Liver (tissue), 3 donors: ENCODE measurements around the gene INPP5E.

Experiments
- CTCF ChIP-seq: fragments of 150-350 bp; IDR thresholded peaks from 2 replicates; pipeline ENCODE4 v1.5.1; 2017; ENCODE audit warnings: improper control_type of control experiment, low read depth, low read length; ENCODE audit not compliant: missing input control
- FOXA1 ChIP-seq: IDR thresholded peaks from 2 replicates; pipeline ENCODE4 v1.6.1; 2016; ENCODE audit warnings: antibody characterized with exemption
- GABPA ChIP-seq, 2 donors: IDR thresholded peaks in 1 of 2; conservative IDR thresholded peaks in 1 of 2; 2 replicates each; pipeline ENCODE4 v1.6.1; 2016; ENCODE audit warnings: antibody characterized with exemption in 2 of 2, mild to moderate bottlenecking in 1 of 2, moderate library complexity in 1 of 2
- TAF1 ChIP-seq: conservative IDR thresholded peaks from 2 replicates; pipeline ENCODE4 v1.6.1; 2016; ENCODE audit warnings: antibody characterized with exemption, mild to moderate bottlenecking
- ZBTB33 ChIP-seq: IDR thresholded peaks from 2 replicates; pipeline ENCODE4 v1.6.1; 2016; ENCODE audit warnings: antibody characterized with exemption
- donor health status: healthy.
- donor health status: healthy.

- no peak for TF ChIP-seq FOXA1
- TF ChIP-seq CTCF = no peak
- no peak for TF ChIP-seq TAF1
- TF ChIP-seq ZBTB33 = no peak
- no peak for TF ChIP-seq GABPA (IDR thresholded peaks at IDR 0.05 in 1 of 2, conservative IDR thresholded peaks at IDR 0.05 in 1 of 2)
Measured at GRCh38 chr9:136395020-136395340, 44.7 kb downstream of the INPP5E start.
